Inferior parietal cortex (tissue), 1 donor: Measurements from ENCODE around the gene BCAP29.
"Not testable (repeated sequence)": the region's sequence is repeated elsewhere in the genome, so short reads cannot be mapped to it uniquely, and the experiment has no call there.

Source experiments
- DNase-seq: peaks from one replicate; pipeline ENCODE4 v3.0.0-alpha.2; 2016; ENCODE audit errors: extremely low spot score

The BCAP29 gene, protein sequence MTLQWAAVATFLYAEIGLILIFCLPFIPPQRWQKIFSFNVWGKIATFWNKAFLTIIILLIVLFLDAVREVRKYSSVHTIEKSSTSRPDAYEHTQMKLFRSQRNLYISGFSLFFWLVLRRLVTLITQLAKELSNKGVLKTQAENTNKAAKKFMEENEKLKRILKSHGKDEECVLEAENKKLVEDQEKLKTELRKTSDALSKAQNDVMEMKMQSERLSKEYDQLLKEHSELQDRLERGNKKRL

DNA sequence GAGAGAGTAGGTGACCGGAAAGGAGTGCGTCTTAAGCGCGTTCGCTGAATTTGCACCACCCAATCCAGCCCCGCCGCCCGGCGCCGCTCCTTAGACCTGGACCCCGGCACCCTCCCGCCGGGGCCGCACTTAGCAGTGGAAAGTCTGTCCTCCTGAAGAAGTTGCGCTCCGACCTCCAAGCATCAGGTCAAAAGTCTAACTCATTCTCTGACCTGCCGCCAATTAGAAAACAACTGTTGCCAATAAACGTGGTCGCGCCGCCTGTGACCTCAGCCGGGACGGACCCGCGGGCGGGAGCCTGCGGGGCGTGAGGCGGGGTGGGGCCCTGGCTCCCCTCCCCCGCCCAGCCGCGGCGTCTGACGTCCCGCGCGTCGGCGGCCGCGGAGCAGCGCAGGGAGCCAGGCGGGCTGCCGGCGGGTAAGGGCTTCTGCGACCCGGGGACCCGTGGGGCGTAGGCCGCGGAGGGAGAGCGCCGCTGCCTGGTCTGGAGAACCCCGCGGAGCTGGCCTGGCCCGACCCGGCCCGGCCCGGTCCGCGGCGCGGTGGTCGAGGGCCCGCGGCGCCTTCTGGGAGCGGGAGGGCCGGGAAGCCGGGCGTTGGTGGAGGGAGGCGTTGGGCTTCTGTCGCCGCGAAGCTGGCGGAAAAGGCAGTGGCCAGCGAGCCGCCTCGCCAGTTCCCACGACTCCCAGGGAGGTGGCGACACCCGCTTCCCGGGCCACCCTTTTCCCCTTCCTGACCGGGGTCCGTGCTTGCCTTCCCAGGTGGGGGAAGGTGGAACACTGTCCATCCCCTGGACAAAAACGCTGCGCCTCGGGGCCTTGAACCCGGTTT, at the start of gene BCAP29:
Gene BCAP29 (plus strand): TSS at position 362 of the 831 bp plus-strand sequence. CDS start 527 bp downstream, outside the sequence.
- peak; percentile 71 for DNase-seq

DNA sequence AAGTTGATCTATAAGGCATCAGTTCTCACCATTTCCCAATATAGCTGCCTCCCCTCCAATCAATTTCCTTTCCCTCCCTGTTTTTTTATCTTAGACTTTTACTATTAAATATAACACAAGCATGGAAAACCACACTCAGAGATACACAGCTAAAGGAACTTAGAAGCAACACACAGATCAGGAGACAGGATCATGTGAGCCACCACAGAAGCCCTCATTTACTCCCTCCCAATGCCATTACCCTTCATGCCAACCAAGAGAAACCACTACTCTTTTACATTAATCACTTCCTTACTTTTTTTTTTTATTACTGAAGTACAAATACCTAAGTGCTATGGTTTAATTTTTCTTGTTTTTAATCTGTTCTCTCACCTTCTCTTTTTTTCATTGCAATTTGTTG, 49.3 kb upstream of the BCAP29 start:
- no peak for DNase-seq

DNA sequence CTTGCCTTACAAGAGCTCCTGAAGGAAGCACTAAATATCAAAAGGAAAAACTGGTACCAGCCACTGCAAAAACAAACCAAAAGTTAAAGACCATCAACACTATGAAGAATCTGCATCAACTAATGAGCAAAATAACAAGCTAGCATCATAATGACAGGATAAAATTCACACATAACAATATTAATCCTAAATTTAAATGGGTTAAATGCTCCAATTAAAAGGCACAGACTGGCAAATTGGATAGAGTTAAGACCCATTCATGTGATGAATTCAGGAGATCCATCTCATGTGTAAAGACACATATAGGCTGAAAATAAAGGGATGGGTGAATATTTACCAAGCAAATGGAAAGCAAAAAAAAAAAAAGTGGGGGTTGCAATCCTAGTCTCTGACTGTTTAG, 45.9 kb upstream of the BCAP29 start:
- DNase-seq, result no peak

DNA sequence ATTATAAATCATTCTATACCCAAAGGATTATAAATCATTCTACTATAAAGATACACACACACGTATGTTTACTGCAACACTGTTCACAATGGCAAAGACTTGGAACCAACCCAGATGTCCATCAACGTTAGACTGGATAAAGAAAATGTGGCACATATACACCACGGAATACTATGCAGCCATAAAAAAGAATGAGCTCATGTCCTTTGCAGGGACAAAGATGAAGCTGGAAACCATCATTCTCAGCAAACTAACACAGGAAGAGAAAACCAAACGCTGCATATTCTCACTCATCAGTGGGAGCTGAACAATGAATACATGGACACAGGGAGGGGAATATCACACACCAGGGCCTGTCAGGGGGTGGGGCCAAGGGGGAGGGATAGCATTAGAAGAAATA, 42.8 kb upstream of the BCAP29 start:
- DNase-seq, result not testable (repeated sequence)

DNA sequence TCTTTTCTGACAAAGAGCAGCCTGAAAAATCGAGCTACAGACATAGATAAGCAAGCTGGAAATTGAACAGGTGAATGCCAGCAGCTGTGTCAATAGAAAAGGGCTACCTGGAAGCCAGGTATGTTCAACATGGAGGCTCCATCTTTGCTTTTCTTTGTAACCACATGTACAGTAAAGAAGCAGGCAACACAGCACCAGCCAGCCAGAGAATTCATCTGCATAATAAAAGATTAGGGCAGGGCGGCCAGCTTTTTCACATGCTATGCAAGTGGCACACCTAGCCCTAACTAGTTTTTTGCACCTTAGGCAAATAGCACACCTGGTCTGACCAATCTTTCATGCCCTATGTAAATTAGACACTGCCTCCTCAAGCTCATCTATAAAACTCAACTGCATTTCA, 42.0 kb upstream of the BCAP29 start:
- no peak for DNase-seq

DNA sequence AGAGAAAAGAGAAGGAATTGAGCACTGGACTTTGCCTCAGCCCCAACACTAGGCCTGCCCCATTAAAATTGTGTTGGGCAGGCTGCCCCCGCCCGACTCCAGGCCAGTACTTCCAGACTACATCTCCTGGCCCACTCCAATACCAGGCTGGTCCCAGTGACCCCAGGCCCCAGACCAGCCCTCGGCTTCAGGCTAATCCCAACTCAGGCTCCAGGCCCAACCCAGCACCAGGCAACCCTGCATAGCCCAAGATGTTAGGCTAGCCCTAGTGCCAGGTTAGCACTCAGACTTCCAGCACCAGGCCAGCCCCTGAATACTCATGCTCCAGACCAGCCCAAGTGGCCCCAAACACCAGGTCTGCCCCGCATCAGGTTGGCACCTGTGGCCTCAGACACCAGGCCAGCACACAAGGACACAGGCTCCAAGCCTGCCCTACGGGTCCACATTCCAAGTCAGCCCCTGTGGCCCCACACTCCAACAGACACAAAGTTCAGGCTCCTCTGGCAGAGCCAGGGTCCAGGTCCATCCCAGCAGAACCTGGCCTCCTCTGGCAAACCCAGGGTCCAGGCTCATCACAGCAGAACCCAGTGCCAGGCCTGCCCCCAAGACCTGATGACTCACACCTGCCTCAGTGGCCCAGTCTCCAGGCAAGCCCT, 36.6 kb upstream of the BCAP29 start:
- no peak for DNase-seq

DNA sequence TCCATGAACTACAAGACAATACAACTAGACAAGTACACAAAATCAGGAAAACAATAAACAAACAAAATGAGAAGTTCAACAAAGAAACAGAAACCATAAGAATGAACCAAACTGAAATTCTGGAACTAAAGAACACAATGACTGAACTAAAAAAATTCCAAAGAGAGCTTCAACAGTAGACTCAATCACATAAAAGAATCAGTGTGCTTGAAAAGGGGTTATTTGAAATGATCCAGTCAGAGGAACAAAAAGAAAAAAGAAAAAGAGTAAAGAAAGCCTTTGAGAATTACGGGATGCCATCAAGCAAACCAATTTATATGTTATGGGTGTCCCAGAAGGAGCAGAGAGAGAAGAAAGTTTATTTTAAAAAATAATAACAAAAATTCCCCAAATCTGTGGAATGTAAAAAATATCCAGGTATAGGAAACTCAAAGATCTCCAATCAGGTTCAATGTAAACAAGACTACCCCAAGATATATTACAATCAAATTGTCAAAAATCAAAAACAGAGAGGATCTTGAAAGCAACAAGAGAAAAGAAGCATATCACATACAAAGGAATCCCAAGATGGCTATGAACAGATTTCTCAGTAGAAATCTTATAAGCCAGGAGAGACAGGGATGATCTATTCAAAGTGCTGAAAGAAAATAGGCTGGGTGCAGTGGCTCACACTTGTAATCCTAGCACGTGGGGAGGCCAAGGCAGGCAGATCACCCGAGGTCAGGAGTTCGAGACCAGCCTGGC, 35.0 kb upstream of the BCAP29 start:
- no peak for DNase-seq

DNA sequence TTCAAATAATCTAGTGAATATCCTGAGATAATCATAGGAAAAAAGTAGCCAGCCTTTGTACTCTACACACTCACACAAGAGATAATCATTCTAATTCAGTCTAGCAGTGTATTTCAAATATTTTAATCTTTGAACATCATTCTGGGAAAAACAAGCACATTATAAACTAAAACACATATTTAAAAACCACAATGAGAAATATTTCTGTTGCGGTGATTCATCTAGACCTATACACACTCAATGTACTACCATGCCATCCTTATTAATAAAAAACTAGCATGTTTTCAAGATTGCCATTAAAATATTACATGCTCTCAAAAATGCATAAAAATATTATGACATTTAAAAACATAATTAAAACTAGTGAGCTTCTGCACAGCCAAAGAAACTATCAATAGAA, 28.1 kb upstream of the BCAP29 start:
- DNase-seq, result no peak

DNA sequence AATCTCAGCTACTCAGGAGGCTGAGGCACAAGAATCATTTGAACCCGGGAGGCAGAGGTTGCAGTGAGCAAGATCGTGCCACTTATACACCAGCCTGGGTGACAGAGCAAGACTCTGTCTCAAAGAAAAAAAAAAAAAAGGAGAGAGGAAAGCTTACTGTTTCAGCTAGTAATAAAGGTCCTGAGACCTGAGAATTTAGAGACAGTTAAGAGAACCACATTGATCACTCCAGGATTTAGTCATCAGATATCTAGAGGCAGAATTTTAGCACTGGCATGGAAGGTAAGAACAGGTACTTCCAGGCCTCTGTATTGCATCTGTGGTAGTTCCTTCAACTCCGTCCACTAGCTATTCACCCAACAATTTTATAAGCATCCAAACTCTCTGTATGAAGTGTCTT, 24.2 kb upstream of the BCAP29 start:
- no peak for DNase-seq

DNA sequence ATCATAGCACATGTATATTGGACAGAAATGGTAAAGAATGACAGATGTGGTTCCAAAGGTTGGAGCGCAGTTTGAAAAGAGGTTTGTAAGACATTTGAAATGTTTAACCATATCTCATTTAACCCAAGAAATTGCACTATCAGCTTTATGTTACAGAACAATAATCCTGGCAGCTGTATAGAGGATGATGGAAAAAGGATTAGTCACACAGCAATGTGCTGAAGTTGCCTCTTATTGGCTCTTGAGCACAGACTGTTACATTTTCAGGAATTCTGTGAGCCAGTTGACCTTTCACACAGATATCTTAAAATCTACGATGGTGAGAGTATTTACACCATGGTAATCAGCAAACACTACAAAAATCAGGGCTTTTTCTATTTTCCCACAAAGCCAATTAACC, 20.2 kb upstream of the BCAP29 start:
- DNase-seq, result no peak

DNA sequence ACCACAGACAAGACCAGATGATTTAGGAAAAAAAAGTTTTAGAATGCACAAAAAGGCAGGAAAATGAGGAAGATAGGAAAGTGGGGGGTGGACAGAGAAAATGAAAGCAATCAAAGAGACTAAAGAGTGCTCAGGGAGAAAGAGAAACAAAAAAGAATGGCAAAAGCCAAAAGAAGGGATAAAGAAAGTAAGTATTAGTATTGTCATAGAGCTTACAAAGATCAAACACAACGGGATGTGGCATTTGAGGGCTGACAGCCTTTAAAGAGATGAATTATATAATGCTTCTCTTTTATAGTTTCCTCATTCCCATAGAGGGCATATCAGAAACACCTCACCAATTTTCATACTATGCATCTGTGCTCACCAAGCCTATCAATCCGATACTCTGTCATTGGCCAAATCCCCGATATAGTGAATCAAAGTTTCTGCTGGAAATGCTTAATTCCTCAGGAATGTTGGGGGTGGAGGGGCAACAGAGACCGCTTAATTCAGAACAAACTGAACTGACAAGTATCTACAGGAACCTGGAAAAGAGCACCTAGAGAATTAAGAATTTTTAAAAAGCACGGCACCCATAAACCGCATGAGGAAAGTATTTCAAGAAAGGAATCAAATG, 19.0 kb upstream of the BCAP29 start:
- no peak for DNase-seq

DNA sequence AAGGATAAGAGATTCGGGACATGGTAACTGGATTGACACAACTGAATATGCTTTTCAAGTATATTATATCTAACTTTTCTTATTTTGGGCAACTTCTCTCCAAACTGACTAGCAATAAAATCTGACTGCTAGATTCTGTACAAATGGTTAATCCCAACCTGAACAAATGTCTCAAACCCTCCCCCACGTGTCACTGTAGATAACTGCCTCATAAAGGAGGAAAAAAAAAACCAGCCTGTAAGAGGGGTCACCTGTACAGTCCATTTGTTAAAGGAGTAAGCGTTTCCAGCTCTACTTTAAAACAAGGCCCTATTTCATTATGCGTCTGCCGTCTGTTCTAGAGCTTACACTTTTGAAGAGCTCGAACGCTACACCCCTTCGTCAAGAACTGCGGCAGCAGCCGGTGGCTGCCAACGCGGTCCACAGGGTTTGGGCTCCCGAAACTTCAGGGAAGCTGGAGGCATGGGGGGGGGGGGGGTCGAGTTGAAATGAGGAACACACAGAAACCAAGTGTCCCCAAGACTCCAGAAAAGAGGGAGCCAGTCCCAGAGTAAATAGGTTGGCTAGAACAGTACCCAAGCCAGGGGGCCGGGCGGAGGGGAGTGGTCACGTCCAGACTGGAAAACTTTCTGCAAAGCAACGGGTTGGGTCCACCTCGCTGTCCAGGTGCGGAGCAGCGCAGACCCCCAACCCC, 16.8 kb upstream of the BCAP29 start:
- peak; percentile 11 for DNase-seq

DNA sequence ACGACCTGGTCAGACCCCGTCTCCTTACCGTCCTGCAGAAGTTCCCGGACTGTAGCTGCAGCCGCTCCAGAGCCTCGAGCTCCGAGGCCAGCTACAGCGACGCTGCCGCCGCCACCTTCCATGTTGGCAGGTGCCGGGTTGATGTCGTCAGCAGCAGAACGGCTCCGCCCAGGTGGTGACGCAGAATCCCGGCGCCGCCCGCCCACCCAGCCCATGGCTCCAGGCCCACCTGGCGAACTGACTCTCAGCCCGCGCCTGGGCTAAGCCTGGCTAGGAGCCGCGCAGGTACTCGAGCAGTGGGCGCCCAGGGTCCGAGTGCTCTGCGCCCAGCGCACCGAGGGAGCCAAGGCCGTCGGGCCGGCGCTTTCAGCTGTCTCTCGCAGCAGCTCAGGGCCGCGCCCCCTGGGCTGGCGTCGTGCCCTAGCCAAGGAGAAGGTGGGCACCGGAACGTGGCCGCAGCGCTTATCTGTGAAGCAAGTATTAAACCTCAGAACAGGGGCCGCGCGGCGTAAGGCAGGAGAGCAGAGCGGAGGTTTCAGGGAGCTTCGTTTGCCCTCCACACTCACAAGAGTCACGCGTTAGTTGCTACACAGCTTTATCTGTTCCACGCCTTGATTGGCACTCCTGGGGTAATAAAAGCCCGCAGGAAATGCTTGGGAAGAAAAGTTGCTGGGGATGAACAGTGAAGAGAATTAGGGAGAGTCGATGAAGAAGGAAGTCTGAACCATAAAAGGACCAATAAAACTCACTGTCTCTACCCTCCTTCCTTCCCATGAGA, 16.1 kb upstream of the BCAP29 start, which contains the start of the genes COG5 and DUS4L:
Gene COG5 (minus strand): TSS at position 146 of the 778 bp plus-strand sequence. CDS start 24 bp downstream, at position 122.
Gene DUS4L (plus strand): TSS at position 197 of the 778 bp plus-strand sequence. CDS start 3,100 bp downstream, outside the sequence.
- peak; percentile 82 for DNase-seq

DNA sequence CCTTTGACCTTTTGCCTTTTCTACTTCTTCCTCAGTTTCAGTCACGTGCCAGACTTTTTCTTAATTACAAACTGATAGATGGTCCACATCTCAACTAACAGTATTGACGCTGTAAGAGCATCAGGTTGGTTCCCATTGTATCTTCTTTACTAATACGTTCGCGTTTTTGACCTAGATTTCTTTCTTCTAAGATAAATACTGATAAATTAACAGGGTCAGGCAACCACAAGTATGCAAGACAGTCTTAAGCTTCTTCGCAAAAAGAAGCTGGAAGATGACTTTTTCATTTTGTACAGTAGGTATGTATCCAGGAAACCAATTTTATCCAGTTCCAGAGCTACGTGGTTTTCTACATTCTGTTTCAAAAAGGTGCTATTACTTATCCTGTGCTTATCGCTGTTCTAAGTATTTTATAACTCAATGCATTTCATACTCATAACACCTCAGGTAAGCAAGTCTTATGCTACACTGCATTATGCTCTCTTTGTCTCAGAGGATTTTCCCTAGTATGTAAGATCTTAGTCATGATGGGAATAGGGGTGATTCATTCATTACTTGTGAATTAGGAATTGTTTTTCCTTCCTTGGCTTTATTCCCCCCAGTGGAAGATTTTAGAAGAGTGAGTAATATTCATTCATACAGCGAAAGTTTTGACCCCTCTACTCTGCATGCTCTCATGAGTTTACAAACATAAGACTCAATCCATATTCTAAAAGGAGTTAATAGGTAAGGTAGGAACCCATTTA, 15.3 kb upstream of the BCAP29 start:
- no peak for DNase-seq

DNA sequence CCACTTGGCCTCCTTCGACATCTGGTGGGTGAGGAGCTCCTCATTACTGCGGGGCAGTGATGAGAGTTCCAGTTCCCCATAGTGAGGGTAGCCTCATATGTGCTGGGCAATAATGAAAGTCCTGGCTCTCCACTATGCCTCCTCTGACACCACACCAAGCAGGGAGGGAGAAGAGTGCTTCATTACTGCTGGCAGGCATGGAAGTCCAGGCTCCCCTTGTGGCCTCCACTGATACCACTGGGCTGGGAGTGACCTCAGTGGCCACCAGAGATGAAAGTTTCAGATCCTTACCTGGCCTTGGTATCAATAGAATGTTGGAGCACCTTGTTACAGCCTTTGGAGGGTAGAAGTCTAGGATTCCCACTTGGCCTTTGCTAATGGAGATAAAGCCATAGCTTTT, 9.7 kb upstream of the BCAP29 start:
- no peak for DNase-seq

DNA sequence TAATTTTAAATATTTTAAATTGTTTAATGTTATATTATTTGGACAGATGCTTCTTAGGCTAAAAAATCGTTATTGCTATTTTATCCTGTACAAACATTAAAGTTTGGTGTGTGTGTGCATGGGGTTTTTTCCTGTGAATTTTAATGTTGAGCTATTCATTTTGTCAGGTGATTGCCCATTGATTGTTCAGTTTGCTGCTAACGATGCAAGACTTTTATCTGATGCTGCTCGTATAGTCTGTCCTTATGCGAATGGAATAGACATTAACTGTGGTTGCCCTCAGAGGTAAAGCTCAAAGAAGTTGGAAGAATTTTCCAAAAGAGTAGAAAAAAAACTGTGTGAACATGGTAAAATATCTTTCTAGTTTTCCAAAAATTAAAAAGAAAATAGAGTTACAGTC, 6.5 kb upstream of the BCAP29 start:
- DNase-seq, result no peak

DNA sequence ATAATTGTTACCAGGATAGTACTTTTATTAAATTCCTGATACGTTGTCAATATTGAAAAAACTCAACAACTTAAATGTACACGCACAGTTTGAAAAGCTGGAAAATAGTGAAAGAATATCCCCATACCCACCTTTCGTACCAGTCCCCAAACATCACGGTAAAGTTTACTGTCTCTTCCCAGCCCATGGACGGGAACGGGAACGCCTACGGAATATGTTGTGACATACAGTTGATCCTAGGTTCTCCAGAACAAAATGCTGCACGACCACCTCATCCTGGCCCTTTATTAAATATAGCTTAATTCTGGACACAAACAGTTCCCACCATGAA, 527 bp upstream of the BCAP29 start:
- DNase-seq, result no peak

DNA sequence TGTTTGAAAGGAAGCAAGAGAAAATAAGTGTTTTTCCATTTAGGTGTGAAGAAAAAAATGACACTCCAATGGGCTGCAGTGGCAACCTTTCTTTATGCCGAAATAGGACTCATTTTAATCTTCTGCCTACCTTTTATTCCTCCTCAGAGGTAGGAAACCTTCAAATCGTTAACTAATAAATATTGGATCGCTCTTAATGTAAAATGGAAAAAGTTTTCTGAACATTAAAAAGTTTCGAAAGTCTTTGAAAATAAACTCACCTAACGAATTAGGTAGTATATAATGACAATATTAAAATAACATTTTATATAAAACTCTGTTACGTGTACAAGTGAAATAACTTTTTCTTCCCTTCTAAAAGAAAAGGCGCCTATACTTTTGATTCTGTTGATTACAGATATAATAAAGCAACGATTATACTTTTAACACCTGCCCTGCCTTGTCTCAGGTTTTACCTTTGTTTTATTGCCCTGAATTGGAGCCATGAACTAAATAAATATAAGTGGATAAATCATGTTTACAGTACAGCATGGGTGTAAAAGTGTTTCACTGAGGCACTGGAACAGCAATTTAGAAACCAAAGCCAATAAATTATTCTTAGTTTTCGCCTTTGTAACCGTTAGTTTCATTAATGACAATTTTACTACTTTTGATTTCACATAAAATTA, 804 bp downstream of the BCAP29 start:
- DNase-seq, result no peak
